ENCODE results near the gene B3GAT3.
A peak's percentile ranks its signal among the peaks of the same experiment; 100 is the strongest.
"Not testable (repeated sequence)": the region's sequence is repeated elsewhere in the genome, so short reads cannot be mapped to it uniquely, and the experiment has no call there.

B3GAT3 gene

DNA sequence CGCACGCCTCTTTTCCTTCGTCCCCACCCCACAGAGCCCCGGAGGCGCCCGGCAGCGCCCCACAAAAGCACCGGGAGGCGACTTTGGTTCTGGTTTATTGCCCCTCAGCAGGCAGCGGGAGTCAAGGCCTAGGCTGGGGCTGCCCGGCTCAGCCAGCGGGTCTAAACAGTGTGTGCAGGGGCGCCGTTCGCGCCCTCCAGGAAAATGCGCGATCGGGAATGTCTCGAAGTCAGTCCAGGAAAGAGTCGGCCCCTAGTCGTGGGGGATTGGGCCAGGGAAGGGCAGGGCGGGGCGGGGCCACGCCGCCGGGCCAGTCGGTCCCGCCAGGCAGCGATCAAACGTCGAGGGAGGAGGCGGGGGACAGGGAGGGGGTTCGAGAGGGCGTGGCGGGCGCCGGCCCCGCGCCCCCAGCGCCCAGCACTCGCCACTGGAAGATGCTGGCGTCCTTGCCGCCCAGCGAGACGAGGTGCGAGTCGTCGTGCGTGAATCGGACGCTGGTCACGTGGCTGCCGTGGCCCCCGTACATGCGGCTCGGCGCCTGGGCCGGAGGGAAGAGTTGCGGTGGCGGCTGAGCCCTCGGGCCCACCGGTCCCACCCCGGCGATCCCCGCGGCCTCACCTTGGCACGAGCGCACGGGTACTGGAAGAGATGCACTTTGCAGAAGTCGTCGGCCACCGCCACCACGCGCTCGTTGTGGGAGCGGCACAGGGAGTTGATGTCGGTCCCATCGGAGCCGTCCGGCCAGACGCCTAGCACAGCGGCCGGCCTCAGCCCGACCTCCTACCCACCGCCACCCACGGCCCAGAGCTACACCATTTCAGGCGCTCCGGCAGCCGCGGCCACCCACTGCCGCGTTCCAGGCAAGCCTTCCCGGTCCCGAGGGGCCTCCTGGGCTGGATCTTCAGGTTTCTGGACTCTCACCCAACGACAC is 19.4 kb downstream of the B3GAT3 start:
- no peak for FAIRE-seq

DNA sequence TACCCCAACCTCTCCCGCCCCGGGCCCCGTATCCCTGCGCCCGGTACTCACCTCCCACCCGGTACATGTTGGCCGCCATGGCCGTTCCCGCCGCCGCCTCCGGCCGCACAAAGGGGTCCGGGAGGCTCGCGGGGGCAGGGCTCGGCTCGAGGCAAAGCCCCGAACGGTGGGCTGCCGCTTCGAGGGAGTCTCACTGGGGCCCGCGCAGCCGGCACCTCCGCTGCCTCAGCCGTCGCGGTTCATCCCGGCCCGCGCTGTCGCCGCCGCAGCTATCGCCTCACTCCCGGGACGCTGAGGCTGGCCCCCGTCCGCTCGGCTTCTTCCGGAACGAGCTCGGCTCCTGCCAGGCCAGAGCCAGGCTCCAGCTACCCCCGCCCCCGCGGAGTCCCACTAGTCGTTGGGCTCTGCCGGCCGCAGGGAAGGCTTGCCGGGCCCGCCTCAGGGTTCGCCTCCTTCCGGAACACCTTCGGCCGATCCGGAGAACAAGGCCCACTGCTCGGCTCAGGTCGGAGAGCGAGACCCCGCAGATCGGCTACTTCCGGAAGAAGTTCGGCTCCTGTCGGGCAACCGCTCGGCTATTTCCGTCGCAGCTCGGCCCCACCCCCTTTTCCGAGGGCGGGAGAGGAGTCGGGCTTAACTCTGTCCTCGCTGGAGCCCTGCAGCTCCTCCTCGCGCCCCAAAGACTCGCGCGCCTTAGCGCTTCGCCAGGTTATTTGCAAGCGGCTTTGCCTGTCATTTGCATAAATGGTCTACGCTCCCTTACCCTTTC is 20.2 kb downstream of the B3GAT3 start, which contains the start of gene MTA2:
Gene MTA2 (minus strand): TSS at position 494 of the 769 bp plus-strand sequence. CDS start 415 bp downstream, at position 79.
- FAIRE-seq, result no peak

DNA sequence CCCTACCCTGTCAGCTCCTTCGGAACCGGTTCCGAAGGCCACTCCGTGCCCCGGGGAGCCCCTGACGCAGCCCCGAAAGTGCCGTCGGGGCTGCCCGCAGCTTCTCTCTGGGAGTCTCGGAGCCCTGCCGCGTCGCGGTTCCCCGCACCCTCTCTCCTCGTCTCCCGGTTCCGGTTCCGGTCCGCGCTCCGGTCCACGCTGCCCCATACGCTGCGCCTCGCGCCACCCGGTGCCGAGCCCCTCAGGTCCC is 20.7 kb downstream of the B3GAT3 start:
- FAIRE-seq, result no peak

DNA sequence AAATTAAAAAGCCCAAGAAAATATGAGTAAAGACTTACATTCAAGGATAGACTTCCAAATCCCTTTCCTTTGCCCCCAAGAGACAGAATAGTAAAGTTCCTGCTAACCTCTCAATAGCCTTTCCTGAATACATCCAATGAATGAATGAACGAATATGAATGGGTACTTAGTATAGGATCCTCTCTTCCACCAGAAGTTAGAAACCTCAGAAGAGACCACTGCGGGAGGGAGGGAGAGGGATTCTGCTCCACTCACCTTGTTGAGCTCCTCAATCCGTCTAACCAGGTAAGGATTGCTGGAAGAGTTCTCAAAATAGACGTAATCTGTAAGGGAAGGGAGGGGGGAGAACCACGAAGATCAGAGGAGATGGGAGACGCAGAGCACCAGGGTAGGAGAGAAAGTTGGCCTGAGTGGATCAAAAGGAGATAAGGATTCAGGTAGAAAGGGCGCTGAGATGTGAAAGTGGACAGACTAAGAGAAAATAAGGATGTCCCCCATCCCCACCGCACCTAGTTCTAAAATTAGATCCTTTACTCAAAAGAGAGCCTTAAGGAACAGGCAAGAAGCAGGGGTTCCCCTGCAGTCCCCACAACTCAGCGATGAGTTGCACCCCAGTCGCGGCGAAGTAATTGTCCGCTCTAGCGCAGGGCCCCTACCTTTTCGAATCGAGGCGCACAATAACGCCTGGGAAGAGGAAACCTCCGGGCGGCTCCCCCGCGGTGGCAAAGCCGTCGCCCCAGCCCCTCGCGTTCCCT is 21.2 kb downstream of the B3GAT3 start:
- FAIRE-seq, result no peak

DNA sequence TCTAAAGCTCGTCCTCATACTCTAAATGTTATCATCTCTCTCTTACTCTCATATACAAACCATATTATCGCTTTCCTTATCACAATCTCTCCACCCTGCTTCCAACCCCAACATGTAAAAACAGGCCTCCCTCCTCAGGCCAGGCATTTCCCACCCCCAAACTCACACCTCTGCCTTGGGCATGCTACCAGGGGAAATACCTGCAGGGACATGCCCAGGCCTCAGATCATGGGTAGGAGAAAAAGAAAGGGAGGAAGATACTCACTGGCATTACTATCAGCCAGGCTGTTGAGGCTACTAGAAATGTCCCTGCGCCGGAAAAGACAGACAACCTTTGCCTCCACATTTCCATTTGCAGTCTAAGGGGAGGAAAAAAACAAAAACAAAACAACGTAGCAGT is 21.9 kb downstream of the B3GAT3 start:
- no peak for FAIRE-seq

DNA sequence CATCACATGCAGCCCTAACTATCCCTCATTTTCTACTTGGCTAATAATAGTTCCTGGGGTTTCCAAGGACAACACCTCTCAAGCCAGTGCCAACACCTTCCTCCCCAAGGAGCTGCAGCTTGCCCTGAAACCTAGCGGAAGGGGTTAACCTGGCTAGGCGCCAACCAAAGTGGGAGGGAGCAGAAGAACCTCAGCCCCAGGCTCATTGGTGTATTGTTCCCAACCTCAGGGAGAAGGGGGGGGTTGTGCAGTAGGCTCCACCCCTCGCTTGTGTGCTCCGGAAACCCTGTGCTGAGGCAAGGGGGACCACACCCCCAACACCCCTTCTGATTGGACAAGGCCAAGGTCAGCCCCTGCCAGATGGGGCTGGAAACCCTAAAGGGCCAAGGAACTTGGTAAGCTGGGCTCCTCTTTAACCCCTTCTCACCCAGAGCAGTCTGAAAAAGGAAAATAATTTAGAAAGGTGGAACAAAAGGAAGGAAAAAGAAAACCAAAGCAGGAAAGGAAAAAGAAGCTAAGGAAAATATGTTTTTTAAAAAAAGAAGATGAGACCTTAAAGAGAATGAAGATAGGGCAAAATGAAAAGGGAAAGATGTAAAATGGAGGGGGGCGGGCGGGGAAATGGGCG is 22.6 kb downstream of the B3GAT3 start:
- no peak for FAIRE-seq

DNA sequence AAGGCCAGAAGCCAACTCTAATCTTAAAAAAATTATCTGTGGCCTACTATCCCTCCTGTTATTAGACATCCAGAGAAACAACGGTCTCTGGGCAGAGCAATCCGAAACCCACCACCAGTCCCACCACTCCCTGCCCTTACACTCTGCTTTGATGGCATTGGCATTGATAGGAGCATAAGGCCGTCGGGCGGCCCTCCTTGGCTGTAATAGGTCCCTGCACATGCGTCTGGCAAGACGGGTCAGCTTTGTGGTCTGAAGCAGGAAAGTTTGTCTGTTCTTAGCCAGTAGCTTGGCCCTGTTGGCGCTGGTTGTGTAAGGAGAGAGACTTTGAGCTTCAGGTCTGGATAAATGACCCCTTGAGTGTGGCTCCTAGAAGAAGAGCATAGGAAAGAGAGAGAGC is 26.7 kb downstream of the B3GAT3 start:
- no peak for FAIRE-seq

DNA sequence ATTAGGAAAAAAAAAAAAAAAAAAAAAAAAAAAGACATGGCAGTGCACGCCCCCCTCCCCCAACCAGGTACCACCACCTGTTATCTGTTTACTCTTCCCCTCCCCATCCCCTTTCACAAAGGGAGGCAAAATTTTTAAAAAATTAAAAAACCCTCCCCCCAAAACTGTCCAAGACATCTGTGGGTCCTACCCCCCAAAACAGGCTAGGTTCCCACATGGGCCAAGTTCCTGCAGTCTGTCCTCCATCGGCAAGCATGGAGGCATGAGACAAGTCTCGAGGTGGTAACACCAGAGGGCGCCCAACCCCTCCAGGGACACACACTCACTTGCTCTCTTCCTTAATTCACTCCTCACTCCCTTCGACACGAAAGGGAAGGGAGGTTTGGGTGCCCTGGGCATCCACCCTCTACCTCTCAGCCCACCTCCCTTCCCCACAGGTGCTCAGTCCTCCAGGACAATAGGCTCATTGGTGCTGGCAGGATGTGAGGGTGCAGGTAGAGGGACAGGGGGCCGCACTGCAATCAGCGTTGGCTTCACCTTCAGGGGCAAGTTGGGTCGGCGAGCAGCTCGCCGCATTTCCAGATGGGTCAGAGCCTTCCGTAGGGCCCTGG is 28.2 kb downstream of the B3GAT3 start:
- FAIRE-seq, result no peak

DNA sequence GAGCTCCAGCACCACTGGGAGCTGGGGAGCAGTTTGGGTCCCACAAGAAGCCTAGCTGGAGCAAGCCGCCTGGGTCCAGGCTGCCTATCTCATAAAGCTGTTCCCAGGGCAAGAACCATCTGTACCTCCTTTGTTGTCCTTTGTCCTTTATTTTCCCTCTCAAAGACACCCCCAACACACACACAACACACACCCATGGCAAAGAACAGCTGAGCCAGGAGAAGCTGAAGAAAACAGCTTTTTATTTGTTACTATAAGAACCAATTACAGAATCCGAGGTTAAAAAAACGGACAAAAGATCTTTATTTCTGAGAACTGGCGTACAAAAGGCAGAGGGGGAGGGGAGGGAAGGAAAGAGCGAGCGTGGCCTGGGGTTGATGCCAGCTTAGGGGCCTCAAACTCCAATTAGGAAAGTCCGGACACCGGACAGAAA is 28.8 kb downstream of the B3GAT3 start:
- FAIRE-seq, result no peak

DNA sequence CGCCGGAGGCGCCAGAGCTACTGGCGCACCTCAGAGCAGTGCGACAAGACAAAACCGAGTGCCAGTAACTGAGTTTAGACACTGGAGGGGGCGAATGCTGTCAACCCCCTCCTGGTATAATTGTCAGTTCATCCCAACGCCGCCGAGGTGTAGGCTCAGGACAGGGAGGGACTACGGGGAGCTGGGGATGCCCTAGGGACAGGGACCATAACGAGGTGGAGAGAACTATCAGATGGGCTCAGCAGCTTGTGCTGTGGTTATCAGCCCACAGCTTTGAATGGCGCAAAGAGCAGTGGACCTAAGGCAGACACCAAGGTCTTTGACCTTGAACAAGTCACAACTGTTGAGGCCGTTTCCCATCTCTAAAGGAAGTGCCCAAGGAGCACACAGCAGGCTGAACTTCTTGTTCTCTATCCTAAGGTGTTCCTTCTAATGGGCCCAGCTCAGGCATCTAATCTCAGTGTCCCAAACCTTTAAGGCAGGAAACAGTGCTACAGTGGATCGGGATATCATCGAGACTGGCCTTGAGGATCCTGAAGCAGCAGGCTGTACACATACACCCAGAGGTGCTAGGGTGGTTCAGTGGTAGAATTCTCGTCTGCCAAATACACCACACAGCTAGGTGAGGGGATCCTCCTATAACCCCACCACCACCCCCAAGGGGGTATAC is 29.5 kb downstream of the B3GAT3 start:
- no peak for FAIRE-seq

DNA sequence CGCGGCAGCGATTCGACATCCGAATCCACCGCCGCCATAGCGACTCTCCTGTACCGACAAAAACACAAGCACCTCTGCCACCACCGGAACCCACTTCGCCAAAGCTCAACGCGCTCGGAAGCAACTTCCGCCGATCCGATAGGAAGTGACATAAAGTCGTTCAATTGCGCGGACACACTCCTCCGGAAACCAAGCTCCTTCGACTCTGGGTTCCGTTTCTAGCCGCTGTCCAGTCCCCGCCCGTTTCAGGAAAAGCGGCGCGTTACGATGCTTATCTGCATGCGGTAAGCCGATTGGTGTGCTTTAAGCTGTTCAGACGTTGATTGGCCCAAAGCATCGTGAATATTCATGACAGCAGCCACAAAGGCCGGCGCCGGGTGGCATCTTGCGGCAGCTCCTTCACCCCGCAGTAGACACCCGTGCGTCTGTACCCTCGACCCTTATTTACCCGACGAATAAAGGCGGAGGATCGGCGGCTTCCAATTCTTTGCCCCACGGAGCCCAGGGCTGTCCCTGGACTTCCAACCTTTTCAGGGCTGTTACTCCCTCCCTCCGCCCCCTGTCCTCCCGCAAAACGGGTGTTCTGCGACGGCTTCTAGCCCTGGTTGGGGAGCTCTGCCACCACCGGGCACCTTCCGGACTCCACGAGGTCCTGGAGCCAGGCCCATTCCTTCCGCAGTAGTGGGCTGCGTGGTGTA is 30.2 kb downstream of the B3GAT3 start, which contains the start of gene TUT1:
Gene TUT1 (minus strand): TSS at position 76 of the 698 bp plus-strand sequence. CDS start 38 bp downstream, at position 38.
- FAIRE-seq, result peak; percentile 93

DNA sequence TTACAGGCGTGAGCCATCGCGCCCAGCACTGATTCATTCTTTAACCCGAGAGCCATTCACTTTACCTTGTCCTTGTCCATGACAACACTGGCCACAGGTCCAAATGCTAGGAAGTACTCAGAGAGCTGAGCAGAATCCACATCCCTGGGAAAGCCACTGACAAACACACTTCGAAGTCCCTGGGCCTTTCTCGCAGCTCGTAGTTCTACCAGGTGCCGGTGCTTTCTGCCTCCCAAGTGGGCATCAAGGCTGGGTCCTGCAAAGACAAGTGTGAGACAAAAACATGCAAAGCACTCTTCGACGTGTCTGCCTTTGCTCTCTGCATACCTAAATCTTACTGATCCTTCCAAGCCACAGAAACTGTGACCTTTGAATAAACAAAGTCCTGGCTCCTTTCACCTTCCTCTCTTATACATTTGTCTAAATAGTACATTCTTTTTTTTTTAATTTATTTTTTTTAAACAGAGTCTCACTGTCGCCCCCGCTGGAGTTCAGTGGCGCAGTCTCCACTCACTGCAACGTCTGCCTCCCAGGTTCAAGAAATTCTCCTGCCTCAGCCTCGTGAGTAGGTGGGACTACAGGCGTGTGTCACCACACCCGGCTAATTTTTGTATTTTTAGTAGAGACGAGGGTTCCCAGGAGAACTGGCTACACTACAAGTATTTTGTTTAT is 32.7 kb downstream of the B3GAT3 start:
- no peak for FAIRE-seq

DNA sequence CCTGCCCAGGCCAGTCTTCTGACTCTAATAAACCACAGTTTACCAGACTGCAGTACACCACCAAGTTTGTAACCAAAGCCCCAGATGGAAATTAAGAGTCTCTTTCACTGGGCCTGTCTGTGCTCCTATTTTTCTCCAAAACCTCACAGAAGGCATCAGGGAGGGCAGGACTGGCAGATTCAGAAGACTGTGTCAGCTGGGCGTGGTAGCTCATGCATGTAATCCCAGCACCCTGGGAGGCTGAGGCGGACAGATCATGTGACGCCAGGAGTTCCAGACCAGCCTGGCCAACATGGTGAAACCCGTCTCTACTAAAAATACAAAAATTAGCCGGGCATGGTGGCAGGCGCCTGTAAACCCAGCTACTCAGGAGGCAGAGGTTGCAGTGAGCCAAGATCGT is 36.4 kb downstream of the B3GAT3 start:
- FAIRE-seq, result not testable (repeated sequence)

DNA sequence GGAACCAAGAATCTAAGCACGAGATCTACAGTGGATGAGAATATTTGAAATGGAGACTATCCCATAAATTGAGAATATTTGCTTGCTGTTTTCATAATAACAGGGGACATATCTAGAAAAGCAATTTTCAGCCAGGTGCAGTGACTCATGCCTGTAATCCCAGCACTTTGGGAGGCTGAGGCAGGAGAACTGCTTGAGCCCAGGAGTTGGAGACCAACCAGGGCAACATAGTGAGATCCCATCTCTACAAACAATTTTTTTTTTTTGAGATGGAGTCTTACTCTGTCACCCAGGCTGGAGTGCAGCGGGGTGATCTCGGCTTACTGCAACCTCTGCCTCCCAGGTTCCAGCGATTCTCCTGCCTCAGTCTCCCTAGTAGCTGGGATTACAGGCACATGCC is 40.1 kb downstream of the B3GAT3 start:
- not testable (repeated sequence) for FAIRE-seq

DNA sequence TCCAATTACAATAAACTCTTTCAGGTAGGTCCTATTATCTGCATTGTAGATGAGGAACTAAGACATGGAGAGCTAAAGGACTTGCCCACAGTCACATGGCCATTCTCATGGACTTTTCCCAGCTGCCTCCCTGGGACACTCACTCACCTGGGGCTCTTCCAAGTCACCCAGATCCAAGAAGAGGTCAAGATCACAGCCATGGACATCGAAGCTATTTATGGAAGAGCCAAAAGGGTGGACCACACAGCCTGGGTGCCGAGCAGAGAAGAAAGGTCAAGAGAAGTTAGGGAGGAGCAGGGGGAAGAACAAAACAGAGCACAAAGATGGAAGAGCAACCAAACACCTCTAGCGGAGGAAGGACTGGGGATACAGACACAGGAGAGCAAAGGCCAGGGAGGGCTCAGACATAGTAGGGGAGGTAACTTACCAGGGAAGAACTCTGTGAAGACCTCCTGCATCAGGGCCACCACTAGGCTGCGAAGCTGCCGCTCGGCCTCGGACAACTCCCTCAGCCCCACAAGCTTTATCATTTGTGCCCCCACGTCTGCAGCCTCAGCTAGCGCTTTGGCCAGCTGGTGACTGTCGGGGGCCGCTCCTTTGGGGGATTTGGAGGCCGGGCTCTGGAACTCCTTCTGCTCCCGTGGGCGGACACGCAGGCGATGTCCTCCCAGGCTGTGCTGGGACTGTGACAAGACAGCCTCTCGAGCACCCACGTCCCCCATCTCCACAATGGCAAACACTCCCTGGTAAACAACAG is 40.6 kb downstream of the B3GAT3 start:
- no peak for FAIRE-seq

DNA sequence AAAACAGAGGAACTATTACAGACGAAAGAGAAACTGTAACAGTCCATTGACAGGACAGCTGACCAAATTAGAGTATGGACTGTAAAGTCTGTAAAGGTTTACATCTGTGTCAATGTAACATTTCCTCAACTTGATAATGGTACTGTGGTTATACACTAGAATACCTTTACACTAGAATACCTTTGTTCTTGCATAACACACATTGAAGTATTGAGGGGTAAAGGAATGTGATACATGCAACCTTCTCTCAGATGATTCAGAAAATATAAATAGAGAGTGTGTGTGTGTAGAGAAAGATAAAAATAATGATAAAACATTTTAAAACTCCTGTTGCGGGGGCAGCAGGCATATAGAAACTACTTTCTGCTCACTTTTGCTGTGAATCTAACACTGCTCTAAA is 42.5 kb downstream of the B3GAT3 start:
- no peak for FAIRE-seq

DNA sequence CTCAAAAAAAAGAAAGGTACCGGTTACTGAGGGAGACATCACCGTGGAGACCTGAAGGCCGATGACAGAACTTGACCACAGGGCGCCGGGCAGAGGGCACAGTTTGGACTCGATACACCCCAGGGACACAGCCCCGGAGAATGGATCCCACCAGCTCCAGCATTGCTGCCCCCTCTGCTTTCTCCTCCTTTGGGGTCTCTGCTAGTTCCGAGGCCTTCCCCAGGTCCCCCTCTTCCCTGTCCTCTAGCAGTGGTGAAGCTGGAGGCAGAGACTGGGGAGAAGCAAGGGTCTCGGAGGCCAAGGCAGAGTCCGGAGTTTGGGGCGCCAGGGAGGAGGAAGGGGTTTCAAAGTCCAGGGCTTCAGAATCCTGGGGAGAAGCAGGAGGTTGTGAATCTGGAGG is 43.2 kb downstream of the B3GAT3 start:
- FAIRE-seq, result no peak

DNA sequence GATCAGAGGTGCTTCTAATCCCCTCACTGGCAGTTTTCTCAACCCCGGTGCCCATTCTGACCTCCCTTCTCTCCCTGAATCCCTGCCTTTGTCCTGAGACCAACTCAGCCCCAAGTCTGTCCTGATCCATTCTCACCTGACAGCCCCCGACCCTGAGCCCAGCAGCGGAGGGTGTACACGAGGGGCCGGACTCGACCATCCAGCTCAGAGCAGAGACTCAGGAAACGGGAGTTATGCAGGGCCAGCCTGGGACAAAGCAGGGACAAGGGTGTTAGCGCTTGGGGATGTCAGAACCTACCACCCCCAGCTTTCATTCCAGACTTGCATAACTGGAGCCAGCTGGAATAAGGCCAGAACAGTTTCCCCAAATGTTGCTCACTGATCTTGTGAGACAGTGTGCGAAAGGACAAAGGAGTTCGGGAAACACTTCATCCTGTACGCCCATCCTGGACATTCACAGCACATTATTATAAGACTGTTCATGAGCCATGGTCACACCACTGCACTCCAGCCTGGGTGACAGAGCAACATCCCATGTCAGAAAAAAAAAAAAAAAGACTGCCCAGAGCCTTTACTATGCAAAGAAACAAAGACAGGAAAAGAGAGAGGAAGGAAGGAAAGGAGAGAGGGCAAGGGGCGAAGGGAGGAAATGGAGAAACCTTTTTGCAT is 44.6 kb downstream of the B3GAT3 start:
- no peak for FAIRE-seq

DNA sequence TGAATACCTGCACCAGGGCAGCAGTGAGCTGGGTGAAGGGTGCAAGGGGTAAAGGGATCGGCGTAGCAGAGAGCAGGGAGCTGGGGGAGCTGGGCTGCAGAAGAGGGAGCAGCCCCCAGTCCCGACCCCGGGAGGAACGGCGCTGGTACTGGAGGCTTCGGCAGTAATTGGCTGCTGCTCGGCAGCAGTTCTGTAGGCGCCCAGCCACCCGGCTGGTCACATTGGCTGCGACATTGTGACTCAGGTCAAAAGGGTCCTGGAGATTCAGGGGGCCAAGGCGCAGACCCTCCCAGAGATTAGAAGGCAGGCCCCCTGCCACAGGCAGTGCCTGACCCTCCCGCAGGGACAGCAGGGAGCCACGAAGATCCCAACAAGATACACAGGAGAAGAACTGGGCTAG is 45.9 kb downstream of the B3GAT3 start:
- FAIRE-seq, result no peak
